GM19324 (cell line): Measurements from ENCODE around the gene NTM.
"Not testable (repeated sequence)": the region's sequence is repeated elsewhere in the genome, so short reads cannot be mapped to it uniquely, and the experiment has no call there.

Experiments
- ATAC-seq: cut with Tn5 transposase; IDR thresholded peaks from one replicate; pipeline ENCODE4 v1.9.1; 2021; ENCODE audit warnings: mild to moderate bottlenecking, moderate library complexity; ENCODE audit not compliant: unreplicated experiment, low FRiP score

The NTM gene

DNA sequence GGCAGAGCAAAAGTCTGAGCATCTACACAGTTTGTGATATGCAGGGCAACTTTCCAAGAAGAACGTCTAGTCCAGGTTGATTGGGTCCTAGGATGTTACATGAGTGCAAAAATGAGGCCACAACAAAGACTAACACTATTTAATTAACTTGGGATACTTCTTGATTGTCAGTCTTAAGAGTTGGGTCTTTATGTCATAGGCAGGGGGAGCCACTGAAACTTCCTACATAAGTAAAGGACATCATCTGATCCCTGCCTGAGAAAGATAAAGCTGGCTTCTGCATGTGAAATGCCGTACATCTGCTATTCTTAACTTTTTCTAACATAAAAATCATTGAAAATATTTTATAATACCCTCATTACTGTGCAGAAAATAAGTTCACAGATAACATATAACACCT lies 525.5 kb downstream of the NTM start:
- ATAC-seq, result no peak

DNA sequence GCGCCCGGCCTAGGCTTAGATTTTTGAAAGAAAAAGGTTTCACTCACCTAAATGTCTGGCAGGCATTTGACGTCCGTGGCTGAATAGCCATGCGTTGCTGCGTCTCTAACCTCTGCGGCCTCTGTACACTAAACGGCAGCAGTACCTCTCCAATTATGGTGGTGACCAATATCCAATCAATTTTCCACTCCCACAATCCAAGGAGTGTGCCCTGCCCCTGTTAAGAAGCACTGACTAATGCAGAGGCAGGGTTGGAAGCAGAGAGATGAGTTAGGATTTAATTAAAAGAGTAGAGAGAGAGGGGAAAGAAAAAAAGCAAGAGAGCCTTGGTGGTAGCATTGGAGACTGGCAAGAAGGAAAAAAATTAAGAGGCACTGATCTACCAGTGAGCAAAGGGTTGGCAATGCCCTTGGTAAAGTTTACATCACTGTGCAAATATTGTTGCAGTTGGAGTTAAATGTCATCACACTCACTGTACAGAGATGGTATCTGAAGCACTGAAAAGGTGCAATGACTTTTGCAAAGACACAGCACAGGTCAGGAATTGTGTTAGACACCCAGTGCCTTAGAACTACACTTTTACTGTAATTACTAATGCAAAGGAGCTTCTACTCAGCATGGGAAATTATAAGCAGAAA lies 526.7 kb downstream of the NTM start:
- ATAC-seq, result no peak

DNA sequence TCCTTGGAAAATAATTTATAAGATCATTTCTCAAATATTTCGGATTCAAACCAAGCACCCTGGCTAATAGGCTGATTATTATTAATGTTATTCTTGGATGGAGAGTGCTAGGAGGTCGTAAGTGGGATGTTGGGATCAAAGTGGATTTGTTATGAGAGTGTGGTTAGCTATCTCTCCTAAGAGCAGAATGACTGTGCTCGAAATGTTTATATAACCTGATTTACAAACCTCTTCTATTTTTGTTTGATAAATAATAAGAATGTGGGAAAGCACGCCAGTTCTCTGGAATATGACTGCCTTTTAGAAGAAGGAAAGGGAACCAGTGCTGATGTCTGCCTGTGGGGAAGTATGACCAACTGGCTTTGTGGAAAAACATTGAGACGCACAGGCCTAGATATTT lies 527.5 kb downstream of the NTM start:
- ATAC-seq, result no peak

DNA sequence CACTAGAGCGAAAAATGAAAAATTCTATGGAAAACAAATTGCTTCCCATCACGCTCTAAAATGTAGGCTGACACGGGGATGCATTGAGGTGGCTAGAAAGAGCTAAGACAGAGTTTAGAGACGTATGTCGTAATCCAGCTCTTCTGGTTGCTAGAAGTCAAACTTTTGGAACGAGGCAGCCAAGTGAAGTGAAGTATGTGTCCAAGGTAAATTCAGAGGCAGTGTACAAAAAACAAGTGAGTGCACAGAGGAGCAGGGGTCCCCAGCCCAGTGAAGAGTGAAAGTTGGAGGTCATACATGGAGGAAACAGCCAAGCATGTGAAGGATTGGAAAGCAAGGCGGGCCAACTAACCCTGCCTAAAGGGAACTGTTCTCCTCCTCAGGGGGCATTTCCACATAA lies 528.5 kb downstream of the NTM start:
- ATAC-seq, result no peak

DNA sequence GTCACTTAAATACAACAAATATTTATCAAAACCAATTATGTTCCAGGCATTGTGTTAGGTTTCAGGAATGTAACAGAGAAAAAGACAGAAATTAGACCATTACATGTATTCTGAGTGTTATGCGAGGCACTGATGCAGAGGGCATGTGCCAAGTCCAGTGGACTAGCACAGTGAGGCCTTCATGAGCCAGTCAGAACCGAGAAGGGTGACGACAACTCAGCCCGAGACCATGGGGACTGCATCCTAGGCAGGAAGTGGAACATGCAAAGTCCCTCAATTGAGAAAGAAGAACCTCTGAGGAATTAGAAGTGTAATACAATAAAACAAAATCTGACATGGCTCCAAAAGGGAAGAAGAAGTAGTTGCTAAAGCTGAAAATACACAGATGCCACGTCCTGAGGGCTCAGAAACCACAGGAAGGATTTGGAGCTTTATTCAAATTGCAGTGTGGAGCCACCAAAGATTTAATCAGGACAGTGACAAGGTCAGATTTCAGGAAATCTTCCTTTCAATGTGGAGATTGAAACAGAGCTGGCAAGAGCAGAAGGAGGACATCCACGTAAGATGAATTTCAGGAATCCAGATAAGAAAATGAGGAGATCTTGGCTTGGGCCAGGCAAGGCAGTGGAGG lies 529.6 kb downstream of the NTM start:
- ATAC-seq, result peak; percentile 45

DNA sequence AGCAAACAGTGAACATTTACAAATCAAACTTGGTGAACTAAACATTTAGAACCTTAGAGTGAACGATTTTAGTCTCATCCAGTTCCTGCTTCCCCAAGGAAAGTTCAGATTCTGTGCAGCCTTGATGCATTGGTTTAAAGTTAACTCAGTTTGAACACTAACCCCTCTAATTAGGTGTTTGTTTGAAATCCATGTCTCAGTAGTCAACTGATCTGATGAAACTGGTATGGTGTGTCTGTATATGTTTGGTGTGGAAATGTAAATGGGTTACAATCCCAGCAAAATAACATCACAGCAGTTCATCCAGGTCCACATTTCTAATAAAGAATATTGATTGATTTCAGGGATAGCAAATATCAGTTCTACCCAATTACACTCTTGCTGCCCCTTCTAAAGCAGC lies 532.0 kb downstream of the NTM start:
- ATAC-seq, result no peak

DNA sequence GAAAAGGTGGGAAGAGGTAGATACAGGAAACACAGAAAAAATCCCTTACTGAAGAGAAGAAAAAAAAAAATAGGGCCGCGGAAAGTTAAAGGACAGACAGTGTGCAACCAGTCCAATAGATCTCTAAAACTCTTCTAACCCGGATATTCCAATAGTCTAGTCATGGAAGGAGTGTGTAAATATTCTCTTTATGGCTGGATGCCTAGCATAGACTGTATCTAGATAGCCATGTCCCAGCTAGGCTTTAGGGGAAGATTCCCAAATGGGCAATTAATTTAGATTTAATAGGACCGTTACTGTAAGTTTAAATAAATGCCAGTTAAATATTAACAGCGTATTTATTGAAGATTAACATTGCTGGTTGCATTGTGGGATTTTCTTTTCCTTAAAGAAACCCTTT lies 532.7 kb downstream of the NTM start:
- ATAC-seq, result no peak

DNA sequence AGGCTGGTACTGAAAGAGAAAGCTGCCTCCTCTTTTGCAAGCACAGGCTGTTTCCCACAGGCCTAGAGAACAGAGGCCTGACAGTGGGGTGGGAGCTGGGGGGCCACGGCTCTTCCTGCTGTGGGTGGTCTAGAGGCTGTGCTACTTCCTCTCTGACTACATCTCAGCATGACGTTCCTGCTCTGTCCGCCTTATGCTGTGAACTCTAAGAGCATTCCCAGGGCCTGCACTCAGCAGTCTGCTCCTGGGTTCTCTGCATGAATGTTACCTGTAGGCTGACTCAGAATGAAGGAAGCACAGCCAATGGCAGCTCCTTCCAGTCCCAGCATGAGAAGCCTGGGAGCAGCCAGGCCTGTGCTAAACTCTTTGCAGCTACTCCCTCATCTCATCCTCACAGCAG lies 534.3 kb downstream of the NTM start:
- no peak for ATAC-seq

DNA sequence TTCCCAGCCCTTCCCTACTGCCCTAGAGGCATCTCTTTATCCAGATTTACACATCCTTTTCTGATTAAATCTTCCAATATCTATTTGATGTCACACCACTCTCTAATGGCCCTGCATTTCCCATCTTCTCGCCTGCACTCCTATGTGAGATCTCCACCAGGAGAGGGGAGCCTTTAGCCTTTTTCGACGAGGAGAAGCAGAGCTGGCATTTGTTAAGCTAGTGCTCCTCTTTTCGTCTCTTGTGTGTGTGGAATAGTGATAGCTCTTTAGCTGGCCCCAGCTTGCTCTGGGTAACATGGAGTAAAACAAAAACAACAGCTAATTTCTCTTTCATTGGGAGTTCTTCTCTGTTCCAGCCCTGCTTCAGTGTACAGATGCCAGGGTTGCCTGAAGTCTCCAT lies 536.5 kb downstream of the NTM start:
- ATAC-seq, result no peak

DNA sequence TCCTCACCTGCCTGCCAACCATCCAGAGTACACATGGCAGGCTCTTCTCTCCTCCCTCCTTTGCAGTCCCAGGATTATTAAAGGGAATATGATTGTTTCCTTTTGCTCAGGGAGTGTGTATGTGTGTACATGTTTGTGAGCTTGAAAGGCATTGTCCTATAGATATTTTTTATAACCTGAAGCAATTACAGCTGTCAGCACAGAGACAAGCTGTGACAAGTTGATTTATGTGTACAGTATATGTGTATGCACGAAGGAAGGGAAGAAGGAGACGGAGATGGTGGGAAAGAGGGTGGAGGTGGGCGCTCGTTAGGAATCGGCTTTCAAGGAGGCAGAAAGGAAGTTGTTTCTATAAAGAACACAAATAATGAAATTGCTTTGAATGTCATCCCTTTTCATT lies 537.0 kb downstream of the NTM start:
- no peak for ATAC-seq

DNA sequence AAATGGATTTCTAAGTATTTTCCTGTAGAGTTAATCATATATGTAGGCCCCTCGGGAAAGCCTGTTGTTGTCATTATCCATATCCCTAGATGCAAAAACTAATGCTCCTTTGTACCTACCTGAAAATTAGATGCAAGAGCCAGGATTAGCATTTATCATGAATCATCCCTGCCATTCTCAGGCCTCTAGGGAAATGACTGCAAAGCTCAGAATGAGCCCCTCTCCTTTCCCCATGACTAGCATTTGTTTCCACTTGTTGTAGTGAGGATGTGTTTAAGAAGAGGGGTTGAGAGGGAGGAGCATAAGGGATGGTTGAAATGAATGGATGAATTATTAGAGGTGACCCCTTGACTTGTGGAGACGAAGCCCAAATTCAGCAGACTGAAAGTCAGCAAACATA lies 537.9 kb downstream of the NTM start:
- ATAC-seq, result no peak

DNA sequence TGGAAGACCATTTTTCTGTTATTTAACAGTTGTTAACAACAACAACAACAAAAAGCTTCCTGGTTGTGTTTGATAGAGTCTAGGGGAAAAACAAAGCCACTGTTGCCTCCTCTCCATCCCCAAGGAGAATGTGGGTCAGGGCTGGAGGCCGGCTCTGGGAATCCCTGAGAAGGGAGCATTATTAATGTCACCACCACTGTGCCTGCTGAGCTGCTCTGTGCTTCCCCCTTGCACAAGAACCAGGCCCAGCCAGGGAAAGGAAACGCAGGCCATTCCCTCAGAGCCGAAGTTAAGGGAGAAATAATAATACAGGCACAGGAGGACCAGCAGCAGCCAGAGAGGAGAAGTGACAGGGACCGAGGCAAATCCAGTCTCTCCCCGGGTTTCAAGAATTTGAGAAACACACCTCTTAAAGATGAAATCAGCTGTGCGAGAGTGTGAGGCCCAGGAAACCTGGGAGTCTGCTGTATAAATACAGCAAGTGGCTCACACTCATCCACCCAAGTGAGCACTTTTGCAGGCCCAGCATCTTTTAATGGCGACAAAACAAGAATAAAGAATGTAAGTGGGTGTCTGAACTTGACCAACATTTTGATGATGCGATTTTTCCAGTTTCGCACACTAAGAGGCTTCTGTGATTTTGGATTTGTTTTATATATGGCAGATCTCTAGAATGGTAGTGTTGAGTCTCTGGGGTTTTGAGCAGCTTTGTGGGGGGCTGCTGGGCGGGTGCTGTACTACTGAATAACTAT lies 539.2 kb downstream of the NTM start:
- no peak for ATAC-seq

DNA sequence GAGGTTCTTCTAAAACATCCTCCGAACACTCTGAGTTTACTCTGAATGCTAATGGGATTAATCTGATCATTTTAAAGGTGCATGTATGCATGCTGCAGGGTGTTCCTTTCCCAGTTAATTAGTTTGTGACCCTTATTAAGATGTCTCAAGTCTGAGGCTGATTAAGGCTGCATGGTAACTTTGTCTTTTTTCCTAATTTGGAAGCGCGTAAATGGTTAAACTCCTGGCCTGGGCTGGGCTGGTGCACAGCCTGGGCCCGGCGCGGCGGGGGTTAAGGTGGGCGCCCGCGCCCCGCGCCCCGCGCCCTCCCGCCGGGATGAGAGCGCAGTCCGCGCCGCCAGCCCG lies 539.7 kb downstream of the NTM start:
- no peak for ATAC-seq

DNA sequence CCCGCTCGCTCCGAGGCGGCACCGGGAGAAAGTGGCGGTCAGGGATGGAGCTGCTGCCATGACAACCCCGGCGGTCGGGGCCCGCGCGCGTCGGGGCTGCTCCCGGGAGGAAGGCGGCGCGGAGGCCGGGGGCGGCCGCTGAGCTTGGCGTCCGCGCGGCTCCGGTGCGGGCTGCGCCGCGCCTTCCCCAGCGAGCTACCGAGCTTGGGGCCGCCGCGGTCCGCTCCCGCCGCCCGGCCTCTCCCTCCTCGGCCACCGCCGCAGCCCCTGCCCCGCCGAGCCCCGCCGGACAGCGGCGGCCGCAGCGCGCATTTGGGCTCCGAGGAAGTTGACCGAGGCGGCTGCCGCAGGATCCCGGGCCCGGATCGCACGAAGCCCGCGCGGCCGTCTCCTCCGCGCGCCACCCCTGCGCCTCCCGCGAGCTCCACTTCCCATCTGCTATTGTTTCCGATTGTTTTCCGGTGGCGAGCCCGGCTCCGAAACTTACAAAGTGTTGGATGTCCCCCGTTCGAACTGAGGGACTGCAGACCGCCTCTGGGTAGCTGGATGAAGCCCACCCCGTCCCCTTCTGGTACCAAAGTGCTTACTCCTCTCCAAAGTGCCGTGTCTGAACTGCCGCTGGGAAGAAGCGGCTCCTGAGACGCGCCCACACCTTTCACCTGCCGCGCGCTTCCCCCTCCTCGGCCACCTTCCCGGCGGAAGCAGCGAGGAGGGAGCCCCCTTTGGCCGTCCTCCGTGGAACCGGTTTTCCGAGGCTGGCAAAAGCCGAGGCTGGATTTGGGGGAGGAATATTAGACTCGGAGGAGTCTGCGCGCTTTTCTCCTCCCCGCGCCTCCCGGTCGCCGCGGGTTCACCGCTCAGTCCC lies 540.3 kb downstream of the NTM start:
- ATAC-seq, result no peak

DNA sequence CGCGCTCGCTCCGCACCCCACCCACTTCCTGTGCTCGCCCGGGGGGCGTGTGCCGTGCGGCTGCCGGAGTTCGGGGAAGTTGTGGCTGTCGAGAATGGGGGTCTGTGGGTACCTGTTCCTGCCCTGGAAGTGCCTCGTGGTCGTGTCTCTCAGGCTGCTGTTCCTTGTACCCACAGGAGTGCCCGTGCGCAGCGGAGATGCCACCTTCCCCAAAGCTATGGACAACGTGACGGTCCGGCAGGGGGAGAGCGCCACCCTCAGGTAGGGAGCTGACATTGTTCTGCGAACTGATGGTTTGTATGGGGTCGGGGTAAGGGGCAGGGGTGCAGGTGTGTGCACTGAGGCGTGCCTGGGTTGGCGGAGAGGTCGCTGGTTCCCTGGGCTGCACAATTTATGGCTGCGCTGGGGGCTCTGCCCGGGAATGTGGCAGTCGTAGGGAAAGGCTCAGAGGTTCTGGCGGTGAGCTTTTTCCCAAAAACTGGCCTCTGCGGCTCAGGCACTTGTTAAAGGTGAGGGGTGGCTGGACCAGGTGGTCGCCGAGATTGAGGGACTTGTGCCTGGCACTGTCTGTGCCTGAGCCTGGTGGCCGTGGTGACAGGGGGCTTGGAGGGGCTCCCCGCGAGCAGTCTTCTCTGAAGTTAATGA lies 541.1 kb downstream of the NTM start:
- ATAC-seq, result not testable (repeated sequence)

DNA sequence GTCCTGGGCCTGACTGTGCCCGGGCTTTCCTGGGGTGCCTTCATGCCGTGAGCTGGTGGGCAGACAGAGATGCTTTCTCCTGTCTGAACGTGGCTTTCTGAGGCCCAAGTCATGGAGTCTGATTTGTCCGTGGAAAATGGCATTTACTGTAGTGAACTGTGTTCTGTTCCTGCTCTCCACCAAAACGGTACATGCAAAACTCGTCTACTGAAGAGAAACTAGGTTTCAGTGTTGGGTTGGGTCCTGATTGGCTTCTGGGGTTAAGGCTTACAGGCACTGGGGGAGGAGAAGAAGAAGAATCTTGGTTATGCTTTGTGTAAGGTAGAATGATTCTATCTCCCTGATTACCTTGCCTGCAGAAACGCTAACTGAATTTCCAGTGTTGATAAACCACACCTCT lies 541.7 kb downstream of the NTM start:
- no peak for ATAC-seq

DNA sequence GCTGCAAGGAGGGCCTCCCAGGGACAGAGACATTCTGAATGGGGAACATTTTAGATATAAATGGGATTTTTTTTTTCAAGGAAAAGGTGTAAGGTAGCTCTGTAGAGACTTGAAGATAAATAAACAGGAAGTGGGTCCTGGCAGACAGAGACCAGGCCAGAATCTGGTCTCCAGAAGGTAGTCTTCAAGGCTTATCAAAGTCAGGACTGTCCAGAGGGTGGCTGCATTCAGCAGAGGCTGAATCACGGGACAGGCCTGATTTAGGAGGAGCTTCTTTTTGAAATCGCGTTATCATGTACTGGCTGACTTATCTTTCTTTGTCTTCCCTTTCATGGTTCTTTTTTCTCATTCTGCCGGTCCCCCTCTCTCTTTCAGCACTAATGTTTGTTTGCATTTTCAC lies 542.9 kb downstream of the NTM start:
- no peak for ATAC-seq

DNA sequence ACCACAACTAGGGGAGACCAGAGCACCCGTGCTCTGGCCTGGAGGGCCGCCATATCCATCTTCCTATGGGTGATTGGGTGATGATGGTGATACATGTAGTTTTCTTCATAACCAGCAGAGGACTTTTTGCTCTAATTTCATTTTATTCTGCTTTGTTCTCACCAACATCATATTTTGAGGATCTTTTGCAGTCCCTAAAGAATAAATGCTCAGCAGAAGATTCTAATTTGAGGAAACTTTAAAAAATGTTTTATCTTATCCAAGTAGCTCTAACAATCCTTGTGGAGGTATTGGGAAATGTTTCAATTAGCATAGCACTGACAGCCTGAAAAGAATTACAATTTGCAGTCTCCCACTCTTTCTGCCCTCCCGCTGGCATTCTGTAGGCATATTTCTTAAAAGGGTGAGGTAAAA lies 544.0 kb downstream of the NTM start:
- no peak for ATAC-seq

DNA sequence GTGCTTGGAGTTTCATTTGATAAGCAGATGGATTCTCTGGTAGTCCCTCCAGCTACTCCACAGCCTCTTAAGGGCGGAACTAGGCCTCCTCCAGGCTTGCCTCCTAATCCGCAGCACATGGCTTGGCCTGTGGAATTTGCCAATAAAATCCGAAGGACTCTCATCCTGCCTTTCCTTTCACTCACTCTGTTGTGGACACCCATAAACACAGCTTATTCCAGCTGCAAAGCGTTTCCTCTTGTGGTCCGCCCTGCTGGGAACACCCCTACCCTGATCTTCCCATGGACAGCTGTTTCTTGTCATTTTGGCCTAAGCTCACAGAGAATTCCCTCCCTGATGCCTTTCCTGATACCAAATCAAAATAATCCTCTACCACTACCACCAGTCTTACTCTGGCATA lies 546.2 kb downstream of the NTM start:
- ATAC-seq, result no peak

DNA sequence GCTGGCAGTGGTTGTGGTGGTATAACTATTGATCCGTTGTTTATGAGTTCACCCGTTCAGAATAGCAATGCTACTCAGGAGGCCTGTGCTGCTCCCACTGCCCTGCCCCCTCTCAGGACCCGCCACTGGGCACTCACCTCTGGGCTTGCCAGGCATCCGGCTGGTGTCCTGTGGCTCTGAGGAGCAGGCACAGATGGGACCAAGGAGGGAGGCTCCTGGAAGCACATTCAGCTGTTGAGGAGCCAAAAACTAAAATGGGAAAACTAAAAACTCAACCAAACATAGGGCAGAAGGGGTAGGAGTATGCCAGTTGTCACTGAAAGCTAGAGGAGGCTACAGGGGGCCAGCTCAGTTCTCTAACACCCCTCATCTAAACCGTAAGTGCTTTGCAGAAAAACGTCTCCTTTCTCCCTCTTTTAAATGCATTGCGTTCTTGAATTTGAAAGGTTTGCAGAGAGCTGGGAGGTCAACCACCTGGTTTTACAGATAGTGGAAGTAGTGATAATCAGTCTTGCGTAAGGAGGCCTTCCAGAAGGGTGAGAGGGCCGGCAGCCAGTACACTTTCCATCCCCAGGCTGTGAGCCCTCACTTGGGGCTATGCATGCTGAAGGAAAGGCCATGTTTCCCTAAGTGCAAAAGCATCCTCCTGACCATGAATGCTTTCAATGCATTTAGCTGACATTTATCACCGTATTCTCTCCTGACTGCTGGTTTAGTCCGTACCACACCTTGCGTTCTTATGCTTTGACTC lies 547.4 kb downstream of the NTM start:
- no peak for ATAC-seq
